Mesothelial cell of epicardium (in vitro differentiated cells): Measurements from ENCODE around the gene CLDN10. TPM values are rescaled to one million over a fixed set of nuclear protein-coding genes. Genes with fewer than 3 reads are reported as not detected.

Experiments
- DNase-seq, 2 experiments: peaks; one replicate each; pipeline ENCODE4 v3.0.0; 2021; ENCODE audit warnings: low spot score in 2 of 2; ENCODE audit not compliant: unreplicated experiment in 2 of 2
- H3K27ac Mint-ChIP-seq: 2 replicates; pipeline ENCODE4 v1.8.0; 2021; ENCODE audit warnings: mixed read lengths
- H3K27me3 Mint-ChIP-seq: 2 replicates; pipeline ENCODE4 v1.8.0; 2021; ENCODE audit warnings: low read depth, mixed read lengths
- H3K36me3 Mint-ChIP-seq: 2 replicates; pipeline ENCODE4 v1.8.0; 2021; ENCODE audit warnings: mixed read lengths
- H3K4me1 Mint-ChIP-seq: 2 replicates; pipeline ENCODE4 v1.8.0; 2021; ENCODE audit warnings: mixed read lengths
- H3K4me3 Mint-ChIP-seq: 2 replicates; pipeline ENCODE4 v1.8.0; 2021; ENCODE audit warnings: mild to moderate bottlenecking, moderate library complexity, mixed read lengths
- H3K9me3 Mint-ChIP-seq: 2 replicates; pipeline ENCODE4 v1.8.0; 2021; ENCODE audit warnings: mixed read lengths
- total RNA-seq: library from RNA; stranded (reverse); gene quantifications from 3 replicates; pipeline ENCODE4 v1.2.1, GENCODE V29; 2021
- TF ChIP-seq, protein P1 (sequence below): fragments of 200-600 bp; sonication (generic); IDR thresholded peaks from one replicate; pipeline ENCODE4 v1.5.0; 2021; ENCODE audit warnings: antibody characterized with exemption; ENCODE audit not compliant: unreplicated experiment

The CLDN10 gene
- total RNA-seq, 1 donor from 2014 or later: 1.5 TPM

DNA sequence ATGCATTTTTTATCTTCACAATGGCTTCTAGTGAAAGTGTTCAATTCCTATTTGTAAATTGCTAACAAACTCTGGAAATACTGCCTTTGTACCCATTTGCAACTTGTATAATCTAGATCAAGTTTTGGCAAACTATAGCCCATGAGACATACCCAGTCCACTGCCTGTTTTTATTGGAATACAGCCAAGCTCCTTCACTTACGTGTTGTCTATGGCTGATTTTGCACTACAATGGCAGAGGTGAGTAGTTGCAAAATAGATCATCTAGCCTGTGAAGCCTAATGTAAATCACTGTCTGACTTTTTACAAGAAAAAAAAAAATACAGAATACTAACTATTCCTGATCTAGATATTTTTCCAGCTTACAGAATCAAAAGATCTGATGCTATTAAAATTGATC is 54.8 kb downstream of the CLDN10 start:
- TF ChIP-seq, protein P1, sequence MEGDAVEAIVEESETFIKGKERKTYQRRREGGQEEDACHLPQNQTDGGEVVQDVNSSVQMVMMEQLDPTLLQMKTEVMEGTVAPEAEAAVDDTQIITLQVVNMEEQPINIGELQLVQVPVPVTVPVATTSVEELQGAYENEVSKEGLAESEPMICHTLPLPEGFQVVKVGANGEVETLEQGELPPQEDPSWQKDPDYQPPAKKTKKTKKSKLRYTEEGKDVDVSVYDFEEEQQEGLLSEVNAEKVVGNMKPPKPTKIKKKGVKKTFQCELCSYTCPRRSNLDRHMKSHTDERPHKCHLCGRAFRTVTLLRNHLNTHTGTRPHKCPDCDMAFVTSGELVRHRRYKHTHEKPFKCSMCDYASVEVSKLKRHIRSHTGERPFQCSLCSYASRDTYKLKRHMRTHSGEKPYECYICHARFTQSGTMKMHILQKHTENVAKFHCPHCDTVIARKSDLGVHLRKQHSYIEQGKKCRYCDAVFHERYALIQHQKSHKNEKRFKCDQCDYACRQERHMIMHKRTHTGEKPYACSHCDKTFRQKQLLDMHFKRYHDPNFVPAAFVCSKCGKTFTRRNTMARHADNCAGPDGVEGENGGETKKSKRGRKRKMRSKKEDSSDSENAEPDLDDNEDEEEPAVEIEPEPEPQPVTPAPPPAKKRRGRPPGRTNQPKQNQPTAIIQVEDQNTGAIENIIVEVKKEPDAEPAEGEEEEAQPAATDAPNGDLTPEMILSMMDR: no peak
- Mint-ChIP-seq H3K27me3 (no peaks in the 10 kb centered on the region), H3K36me3 (peaks cover 31% of the 10 kb centered on the region), H3K4me1 (no peaks in the 10 kb centered on the region), H3K4me3 (no peak overlapping the region), H3K27ac (no peak overlapping the region), H3K9me3 (no peaks in the 10 kb centered on the region)
- no peak for DNase-seq

GRCh38 chr13:95608640-95609323 is 56.3 kb downstream of the CLDN10 start:
- no peak overlapping the region for H3K4me3 Mint-ChIP-seq
- H3K4me1 Mint-ChIP-seq: no peaks in the 10 kb centered on the region
- H3K36me3 Mint-ChIP-seq: peaks cover 27% of the 10 kb centered on the region

GRCh38 chr13:95614641-95615245 is 62.2 kb downstream of the CLDN10 start:
- Mint-ChIP-seq H3K4me3 (no peak overlapping the region), H3K27me3 (no peaks in the 10 kb centered on the region), H3K36me3 (peaks cover 39% of the 10 kb centered on the region), H3K4me1 (no peaks in the 10 kb centered on the region), H3K27ac (no peak overlapping the region), H3K9me3 (no peaks in the 10 kb centered on the region)
- TF ChIP-seq, protein P1: no peak
- no peak for DNase-seq

More at GRCh38 chr13:95608640-95609323, 56.3 kb downstream of the CLDN10 start:
- H3K27me3 Mint-ChIP-seq: no peaks in the 10 kb centered on the region
- no peak for DNase-seq
- no peaks in the 10 kb centered on the region for H3K9me3 Mint-ChIP-seq
- TF ChIP-seq, protein P1: no peak
- no peak overlapping the region for H3K27ac Mint-ChIP-seq

GRCh38 chr13:95615539-95615938 is 63.0 kb downstream of the CLDN10 start:
- Mint-ChIP-seq H3K4me3 (no peak overlapping the region), H3K27me3 (no peaks in the 10 kb centered on the region), H3K36me3 (peaks cover 46% of the 10 kb centered on the region), H3K9me3 (no peaks in the 10 kb centered on the region), H3K27ac (no peak overlapping the region), H3K4me1 (no peaks in the 10 kb centered on the region)
- no peak for DNase-seq
- TF ChIP-seq, protein P1: no peak

DNA sequence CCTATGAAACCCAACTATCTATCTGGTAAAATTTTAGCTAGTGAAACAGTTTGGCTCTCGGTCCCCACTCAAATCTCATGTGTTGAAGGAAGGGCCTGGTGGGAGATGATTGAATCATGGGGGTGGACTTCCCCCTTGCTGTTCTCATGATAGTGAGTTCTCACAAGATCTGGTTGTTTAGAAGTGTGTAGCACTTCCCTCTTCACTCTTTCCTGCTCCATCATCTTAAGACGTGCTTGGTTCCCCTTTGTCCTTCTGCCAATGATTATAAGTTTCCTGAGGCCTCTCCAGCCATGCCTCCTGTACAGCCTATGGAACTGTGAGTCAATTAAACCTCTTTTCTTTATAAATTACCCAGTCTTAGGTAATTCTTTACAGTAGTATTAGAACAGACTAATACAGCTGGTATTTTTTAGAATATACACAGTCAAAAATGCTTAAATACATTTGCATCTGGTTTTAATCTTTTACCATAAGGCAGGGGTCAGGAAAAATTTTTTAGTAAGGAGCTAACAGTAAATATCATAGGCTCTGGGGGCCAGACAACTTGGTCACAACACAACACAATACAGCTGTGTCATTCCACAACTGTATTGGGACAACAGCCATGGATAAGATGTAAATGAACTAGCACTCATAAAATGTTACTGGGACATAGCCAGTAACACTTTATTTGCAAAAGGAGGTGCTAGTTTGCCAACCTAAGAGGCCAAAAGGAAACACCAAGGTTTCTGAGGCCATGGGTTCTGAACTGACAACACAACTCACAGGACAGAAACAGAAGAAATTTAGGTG is 67.7 kb downstream of the CLDN10 start:
- TF ChIP-seq, protein P1: no peak
- no peak overlapping the region for H3K4me3 Mint-ChIP-seq
- H3K4me1 Mint-ChIP-seq: peaks cover 3% of the 10 kb centered on the region
- H3K9me3 Mint-ChIP-seq: no peaks in the 10 kb centered on the region
- H3K27me3 Mint-ChIP-seq: no peaks in the 10 kb centered on the region
- H3K36me3 Mint-ChIP-seq: peaks cover 51% of the 10 kb centered on the region
- DNase-seq: no peak
- no peak overlapping the region for H3K27ac Mint-ChIP-seq
